Activated CD4-positive, CD25-positive, alpha-beta regulatory T cell treated with anti-CD3 and anti-CD28 coated beads, Interleukin-2, amount 50 U/mL, for 16 hours (primary cell): ENCODE data around the gene NXPH1.

Experiments used
- DNase-seq: peaks from one replicate; pipeline ENCODE4 v3.0.0-alpha.2; 2020; ENCODE audit warnings: low read depth, low spot score

Gene NXPH1

GRCh38 chr7:8433477-8434289, at the start of gene NXPH1:
NXPH1 (plus strand) TSS chr7:8433609.
- no peak for DNase-seq

- no peak for DNase-seq
Measured at GRCh38 chr7:8384901-8385300, 48.5 kb upstream of the NXPH1 start.

- DNase-seq, result no peak
Measured at GRCh38 chr7:8386926-8387550, 46.4 kb upstream of the NXPH1 start.

- no peak for DNase-seq
Measured at GRCh38 chr7:8387551-8388256, 45.7 kb upstream of the NXPH1 start.

GRCh38 chr7:8388257-8388625, 45.2 kb upstream of the NXPH1 start:
- no peak for DNase-seq

GRCh38 chr7:8389593-8390261, 43.7 kb upstream of the NXPH1 start:
- no peak for DNase-seq

GRCh38 chr7:8390262-8390626, 43.2 kb upstream of the NXPH1 start:
- no peak for DNase-seq

GRCh38 chr7:8391353-8392062, 41.9 kb upstream of the NXPH1 start:
- no peak for DNase-seq

GRCh38 chr7:8396294-8396693, 37.1 kb upstream of the NXPH1 start:
- DNase-seq, result no peak

- no peak for DNase-seq
Measured at GRCh38 chr7:8408871-8409270, 24.5 kb upstream of the NXPH1 start.

- DNase-seq, result no peak
Measured at GRCh38 chr7:8411103-8411502, 22.3 kb upstream of the NXPH1 start.

- DNase-seq, result no peak
Measured at GRCh38 chr7:8413600-8413999, 19.8 kb upstream of the NXPH1 start.

- no peak for DNase-seq
Measured at GRCh38 chr7:8418629-8419245, 14.7 kb upstream of the NXPH1 start.

- no peak for DNase-seq
Measured at GRCh38 chr7:8422177-8422576, 11.2 kb upstream of the NXPH1 start.

- DNase-seq, result no peak
Measured at GRCh38 chr7:8423057-8423456, 10.4 kb upstream of the NXPH1 start.

GRCh38 chr7:8425223-8425622, 8.2 kb upstream of the NXPH1 start:
- no peak for DNase-seq

- no peak for DNase-seq
Measured at GRCh38 chr7:8430643-8431042, 2.8 kb upstream of the NXPH1 start.

GRCh38 chr7:8434290-8435002, 1.0 kb downstream of the NXPH1 start:
- DNase-seq, result no peak

- no peak for DNase-seq
Measured at GRCh38 chr7:8435095-8435494, 1.7 kb downstream of the NXPH1 start.
